ENCODE measurements around the gene GLI1. TPM values are rescaled to one million over a fixed set of nuclear protein-coding genes. Genes with fewer than 3 reads are reported as not detected.
"Not testable (repeated sequence)": the region's sequence is repeated elsewhere in the genome, so short reads cannot be mapped to it uniquely, and the experiment has no call there.

GLI1 gene
- polyA plus RNA-seq, 1 of the 3 experiments (the other 2 are of a cell fraction) = 0.90 TPM

DNA sequence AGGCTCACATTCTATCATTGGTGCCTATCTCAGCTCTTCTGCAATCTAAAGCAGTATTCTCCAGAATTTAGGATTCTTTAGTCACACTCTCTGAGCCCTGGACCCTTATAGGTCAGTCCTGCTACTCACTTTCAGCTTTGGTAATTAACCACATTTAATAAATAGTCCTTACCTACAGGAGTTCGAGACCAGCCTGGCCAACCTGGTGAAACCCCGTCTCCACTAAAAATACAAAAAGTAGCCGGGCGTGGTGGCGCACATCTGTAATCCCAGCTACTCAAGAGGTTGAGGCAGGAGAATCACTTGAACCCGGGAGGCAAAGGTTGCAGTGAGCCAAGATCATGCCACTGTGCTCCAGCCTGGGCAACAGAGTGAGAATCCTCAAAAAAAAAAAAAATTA is 54.1 kb downstream of the GLI1 start:
- H3K27ac ChIP-seq (ENCODE audit: low read depth in 2 of 2, low read length in 1 of 2); H2AFZ ChIP-seq (ENCODE audit: low read depth); H3K4me3 ChIP-seq (ENCODE audit: low read depth in 2 of 2, low read length in 1 of 2); H3K4me2 ChIP-seq; H3K9ac ChIP-seq; H3K9me2 ChIP-seq; H3K9me3 ChIP-seq; DNase-seq; H3K27me3 ChIP-seq (ENCODE audit: insufficient read depth): not testable (repeated sequence)
- peaks cover 49% of the 10 kb centered on the region for H3F3A ChIP-seq (replicated peaks; ENCODE audit: insufficient read depth)
- WGBS (ENCODE audit: low lambda C conversion rate) = 97% methylated on average over 6 of the region's 6 CpGs
- H3K79me2 ChIP-seq (ENCODE audit: insufficient read depth) = peaks cover 21% of the 10 kb centered on the region
- CTCF ChIA-PET = interaction anchor here (1.9 to 2.1 kb wide), 2 partner anchors 12 to 55 kb away, joined by 5 read pairs; partner anchors contain the start of gene GLI1
- POLR2A ChIA-PET = interaction anchor here (0.5 to 1.3 kb wide), 4 partner anchors 9 to 284 kb away, joined by 3 read pairs; partner anchors contain the start of gene SHMT2
- H3K36me3 ChIP-seq (replicated peaks in 1 of 2; ENCODE audit: control insufficient read depth in 1 of 2, insufficient read depth in 2 of 2, low read length in 1 of 2) = peaks cover 58 to 72% of the 10 kb centered on the region in 2 experiments
- peaks cover 28% of the 10 kb centered on the region for H4K20me1 ChIP-seq (ENCODE audit: insufficient read depth)
- peaks cover 5 to 15% of the 10 kb centered on the region in 2 experiments; a peak in 3 of 4 replicates for H3K4me1 ChIP-seq (ENCODE audit: control insufficient read depth in 1 of 2, insufficient read depth in 2 of 2, low read depth in 1 of 2, low read length in 1 of 2)

DNA sequence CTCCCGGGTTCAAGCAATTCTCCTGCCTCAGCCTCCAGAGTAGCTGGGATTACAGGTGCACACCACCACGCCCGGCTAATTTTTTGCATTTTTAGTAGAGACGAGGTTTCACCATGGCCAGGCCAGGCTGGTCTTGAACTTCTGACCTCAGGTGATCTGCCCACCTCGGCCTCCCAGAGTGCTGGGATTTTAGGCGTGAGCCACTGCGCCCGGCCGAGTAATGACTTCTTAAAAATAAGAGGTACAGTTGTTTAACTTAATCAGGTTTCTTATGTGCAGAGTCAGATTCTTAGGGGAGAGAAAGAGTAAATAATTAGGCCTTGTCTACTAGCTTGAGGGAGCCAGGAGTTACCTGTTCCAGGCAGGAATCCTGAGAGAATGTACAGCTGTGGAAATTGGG is 54.7 kb downstream of the GLI1 start:
- not testable (repeated sequence) for DNase-seq; H3K9me2 ChIP-seq; H2AFZ ChIP-seq (ENCODE audit: low read depth); H3K4me3 ChIP-seq (ENCODE audit: low read depth in 2 of 2, low read length in 1 of 2); H3K9me3 ChIP-seq; H3K27ac ChIP-seq (ENCODE audit: low read depth in 2 of 2, low read length in 1 of 2); H3K9ac ChIP-seq; H3K4me2 ChIP-seq; H3K27me3 ChIP-seq (ENCODE audit: insufficient read depth)
- POLR2A ChIA-PET = interaction anchor here (0.5 to 2.2 kb wide), 4 partner anchors 9 to 97 kb away, joined by 3 to 8 read pairs (median 3); no protein-coding TSS in a partner anchor
- peaks cover 9 to 21% of the 10 kb centered on the region in 2 experiments for H3K4me1 ChIP-seq (ENCODE audit: control insufficient read depth in 1 of 2, insufficient read depth in 2 of 2, low read depth in 1 of 2, low read length in 1 of 2)
- 94% methylated on average over 9 of the region's 9 CpGs for WGBS (ENCODE audit: low lambda C conversion rate)
- H3K36me3 ChIP-seq (replicated peaks in 1 of 2; ENCODE audit: control insufficient read depth in 1 of 2, insufficient read depth in 2 of 2, low read length in 1 of 2) = peaks cover 60 to 67% of the 10 kb centered on the region in 2 experiments
- H3K79me2 ChIP-seq (ENCODE audit: insufficient read depth) = peaks cover 27% of the 10 kb centered on the region
- CTCF ChIA-PET = interaction anchor here (0.5 to 2.1 kb wide), 5 partner anchors 13 to 425 kb away, joined by 3 to 5 read pairs (median 4); partner anchors contain the start of genes GLI1 and NAB2
- H4K20me1 ChIP-seq (ENCODE audit: insufficient read depth) = peaks cover 34% of the 10 kb centered on the region
- peaks cover 52% of the 10 kb centered on the region for H3F3A ChIP-seq (replicated peaks; ENCODE audit: insufficient read depth)

GRCh38 chr12:57514720-57515407 is 55.3 kb downstream of the GLI1 start:
- H3F3A ChIP-seq (replicated peaks; ENCODE audit: insufficient read depth) = peaks cover 54% of the 10 kb centered on the region
- H2AFZ ChIP-seq (ENCODE audit: low read depth) = no peak overlapping the region
- H4K20me1 ChIP-seq (ENCODE audit: insufficient read depth) = peaks cover 40% of the 10 kb centered on the region
- ChIA-PET POLR2A (interaction anchor here (1.3 to 2.2 kb wide), 4 partner anchors 10 to 32 kb away, joined by 3 to 8 read pairs (median 5); no protein-coding TSS in a partner anchor), CTCF (interaction anchor here (0.5 to 2.1 kb wide), 6 partner anchors 14 to 426 kb away, joined by 3 to 5 read pairs (median 4); partner anchors contain the start of genes GLI1 and NAB2)
- H3K27me3 ChIP-seq (ENCODE audit: insufficient read depth) = no peaks in the 10 kb centered on the region
- H3K9me2 ChIP-seq = no peaks in the 10 kb centered on the region
- no peak overlapping the region for H3K4me3 ChIP-seq (ENCODE audit: low read depth in 2 of 2, low read length in 1 of 2)
- H3K4me1 ChIP-seq (ENCODE audit: control insufficient read depth in 1 of 2, insufficient read depth in 2 of 2, low read depth in 1 of 2, low read length in 1 of 2) = peaks cover 11 to 21% of the 10 kb centered on the region in 2 experiments
- 91% methylated on average over 8 of the region's 9 CpGs for WGBS (ENCODE audit: low lambda C conversion rate)
- TF ChIP-seq TEAD4 (IDR thresholded peaks at IDR 0.05; ENCODE audit: borderline replicate concordance, insufficient read depth) (no peak), NFIC (IDR thresholded peaks at IDR 0.05; ENCODE audit: borderline replicate concordance) (no peak), JUND (IDR thresholded peaks at IDR 0.05) (no peak), RXRA (IDR thresholded peaks at IDR 0.05; ENCODE audit: borderline replicate concordance, low read depth) (no peak), RFX5 (IDR thresholded peaks at IDR 0.05; ENCODE audit: low read length) (no peak), ELF1 (IDR thresholded peaks at IDR 0.05) (no peak), GABPA (IDR thresholded peaks at IDR 0.05; ENCODE audit: low read depth) (no peak), FOXJ3 (CRISPR knock-in tag; IDR thresholded peaks at IDR 0.05) (no peak), FOSL2 (IDR thresholded peaks at IDR 0.05; ENCODE audit: borderline replicate concordance, low read depth) (no peak), FOXM1 (IDR thresholded peaks at IDR 0.05; ENCODE audit: low read depth) (no peak), PBX3 (IDR thresholded peaks at IDR 0.05) (no peak)
- no peak overlapping the region for H3K4me2 ChIP-seq
- no peaks in the 10 kb centered on the region for H3K9me3 ChIP-seq
- peak overlapping the region in 1 of 2 experiments; percentile 29; a peak in 1 of 4 replicates for H3K27ac ChIP-seq (ENCODE audit: low read depth in 2 of 2, low read length in 1 of 2)
- peaks cover 61 to 62% of the 10 kb centered on the region in 2 experiments for H3K36me3 ChIP-seq (replicated peaks in 1 of 2; ENCODE audit: control insufficient read depth in 1 of 2, insufficient read depth in 2 of 2, low read length in 1 of 2)
- no peak for DNase-seq
- H3K9ac ChIP-seq = no peak overlapping the region
- H3K79me2 ChIP-seq (ENCODE audit: insufficient read depth) = peaks cover 33% of the 10 kb centered on the region

Measured in SK-N-SH (cell line).